Measurements from ENCODE around the gene RSRC1.

- TF ChIP-seq CTCF (IDR thresholded peaks at IDR 0.05; ENCODE audit: insufficient read depth, low read length, poor library complexity, severe bottlenecking), result no peak
- no peak for TF ChIP-seq EZH2phosphoT487 (conservative IDR thresholded peaks at IDR 0.05; ENCODE audit: low read length)
Measured at GRCh38 chr3:158337110-158337509, 227.2 kb downstream of the RSRC1 start.

All from SU-DHL-6 (cell line).